ENCODE data around the gene CFAP45. TPM values are rescaled to one million over a fixed set of nuclear protein-coding genes. Genes with fewer than 3 reads are reported as not detected.

The CFAP45 gene
- total RNA-seq, 4 donors from 2014 or later = 0.97 to 3.6 (median 1.8) TPM; not detected in 1

- no peak overlapping the region for H3K4me3 ChIP-seq
- TF ChIP-seq CTCF (IDR thresholded peaks at IDR 0.05) (no peak), POLR2A (IDR thresholded peaks at IDR 0.05) (no peak)
- intact Hi-C loops (cut with DNase I; ENCODE audit: low total_unique reads) = no loop called here
- H3K36me3 ChIP-seq = no peaks in the 10 kb centered on the region
- no peaks in the 10 kb centered on the region for H3K27me3 ChIP-seq
- DNase-seq = no peak
- no peak overlapping the region for H3K27ac ChIP-seq
- H3K9me3 ChIP-seq = no peaks in the 10 kb centered on the region
- H3K4me1 ChIP-seq = no peaks in the 10 kb centered on the region
Observed at GRCh38 chr1:159825564-159825963, 74.4 kb downstream of the CFAP45 start.

GRCh38 chr1:159823406-159823805, 76.6 kb downstream of the CFAP45 start:
- intact Hi-C loops (cut with DNase I; ENCODE audit: low total_unique reads) = no loop called here
- Histone ChIP-seq H3K27ac (no peak overlapping the region), H3K36me3 (no peaks in the 10 kb centered on the region)

More at GRCh38 chr1:159823406-159823805, 76.6 kb downstream of the CFAP45 start:
- no peak overlapping the region for H3K4me3 ChIP-seq
- H3K27me3 ChIP-seq = no peaks in the 10 kb centered on the region
- H3K9me3 ChIP-seq = no peaks in the 10 kb centered on the region
- no peak for DNase-seq
- TF ChIP-seq POLR2A (IDR thresholded peaks at IDR 0.05) = no peak
- no peak for TF ChIP-seq CTCF (IDR thresholded peaks at IDR 0.05)
- H3K4me1 ChIP-seq = no peaks in the 10 kb centered on the region

Small RNA genes lying within 50 kb of the gene (microRNA-seq; reads per million reads assigned to microRNA genes)
- gene MIR4259 (ENCODE audit: borderline microRNAs expressed, borderline replicate concordance) = not detected

Small RNA genes lying within 50 kb of the gene (small RNA-seq; reads per million reads assigned to genes)
- gene MIR4259 (not detected), gene RF00570 (not detected)

Other genes starting within 250 kb of the CFAP45 start
- 1 to 10 TPM in 2 of 4 donors, not detected in 2; 1.4 to 2.1 TPM for gene CRP, start 185.6 kb downstream of the CFAP45 start, total RNA-seq
- 100 to 1,000 TPM in 1 of 4 donors, 10 to 100 TPM in 3; 15.6 to 121 (median 50.8) TPM for gene DUSP23, start 119.2 kb downstream of the CFAP45 start, total RNA-seq
- 1 to 10 TPM in 1 of 4 donors, under 1 TPM in 1, not detected in 2; 0.21 to 1.1 TPM for gene FCRL6, start 97.8 kb downstream of the CFAP45 start, total RNA-seq
- gene SLAMF8, start 73.3 kb downstream of the CFAP45 start, total RNA-seq = 1 to 10 TPM in 2 of 4 donors, under 1 TPM in 1, not detected in 1; 0.28 to 3.2 (median 1.1) TPM
- under 1 TPM in 1 of 4 donors, not detected in 3; 0.37 TPM for gene VSIG8, start 37.5 kb downstream of the CFAP45 start, total RNA-seq
- 100 to 1,000 TPM; 113 to 246 (median 197) TPM for gene TAGLN2, start 25.3 kb upstream of the CFAP45 start, total RNA-seq
- gene IGSF9, start 45.4 kb upstream of the CFAP45 start, total RNA-seq = 1 to 10 TPM in 2 of 4 donors, under 1 TPM in 1, not detected in 1; 0.29 to 6.2 (median 1.2) TPM
- not detected for gene SLAMF9, start 54.1 kb upstream of the CFAP45 start, total RNA-seq
- 1 to 10 TPM; 1.8 to 9.4 (median 7.5) TPM for gene PIGM, start 131.8 kb upstream of the CFAP45 start, total RNA-seq
- gene KCNJ10, start 170.0 kb upstream of the CFAP45 start, total RNA-seq = under 1 TPM in 1 of 4 donors, not detected in 3; 0.58 TPM
- gene KCNJ9, start 181.4 kb upstream of the CFAP45 start, total RNA-seq = under 1 TPM in 1 of 4 donors, not detected in 3; 0.28 TPM
- 10 to 100 TPM in 3 of 4 donors, 1 to 10 TPM in 1; 5.4 to 41.4 (median 26.9) TPM for gene IGSF8, start 198.5 kb upstream of the CFAP45 start, total RNA-seq
- gene ATP1A2, start 215.6 kb upstream of the CFAP45 start, total RNA-seq = 10 to 100 TPM in 3 of 4 donors, 1 to 10 TPM in 1; 1.2 to 36.8 (median 13.4) TPM